Endothelial cell of umbilical vein (primary cell): ENCODE data around the gene APELA.

ENCODE experiments used
- FOS ChIP-seq: IDR thresholded peaks from 2 replicates; pipeline ENCODE4 v1.6.1; 2011; ENCODE audit warnings: mild to moderate bottlenecking, low read length, moderate library complexity, borderline replicate concordance; ENCODE audit not compliant: insufficient read depth
- POLR2A ChIP-seq: IDR thresholded peaks from 2 replicates; pipeline ENCODE4 v1.6.1; 2012; ENCODE audit warnings: low read depth, mild to moderate bottlenecking, control low read depth, low read length
- POLR2AphosphoS5 ChIP-seq: IDR thresholded peaks from 2 replicates; pipeline ENCODE4 v1.6.1; 2012; ENCODE audit warnings: low read depth, mild to moderate bottlenecking, control low read depth, low read length, moderate library complexity; ENCODE audit not compliant: insufficient read depth
- TF ChIP-seq, protein P1 (sequence below), 2 donors: IDR thresholded peaks; 1 replicate in 1 of 2; 2 replicates in 1 of 2; pipeline ENCODE4 v1.5.1; 2011; ENCODE audit warnings: low read length in 2 of 2, mild to moderate bottlenecking in 2 of 2, moderate library complexity in 2 of 2, control low read depth in 1 of 2, inconsistent platforms in 1 of 2, low read depth in 1 of 2; ENCODE audit not compliant: insufficient read depth in 1 of 2; ENCODE audit errors: extremely low read depth in 1 of 2

DNA sequence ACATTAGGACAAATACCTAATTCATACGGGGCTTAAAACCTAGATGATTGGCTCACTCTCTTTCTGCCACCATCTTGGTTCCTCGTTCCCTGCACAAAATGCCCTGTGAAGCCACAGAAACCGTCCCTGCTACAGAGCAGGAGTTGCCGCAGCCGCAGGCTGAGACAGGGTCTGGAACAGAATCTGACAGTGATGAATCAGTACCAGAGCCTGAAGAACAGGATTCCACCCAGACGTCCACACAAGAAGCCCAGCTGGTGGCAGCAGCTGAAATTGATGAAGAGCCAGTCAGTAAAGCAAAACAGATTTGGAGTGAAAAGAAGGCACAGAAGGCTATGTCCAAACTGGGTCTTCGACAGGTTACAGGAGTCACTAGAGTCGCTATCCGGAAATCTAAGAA lies 66.2 kb downstream of the APELA start:
- TF ChIP-seq POLR2A, result no peak
- TF ChIP-seq, protein P1, sequence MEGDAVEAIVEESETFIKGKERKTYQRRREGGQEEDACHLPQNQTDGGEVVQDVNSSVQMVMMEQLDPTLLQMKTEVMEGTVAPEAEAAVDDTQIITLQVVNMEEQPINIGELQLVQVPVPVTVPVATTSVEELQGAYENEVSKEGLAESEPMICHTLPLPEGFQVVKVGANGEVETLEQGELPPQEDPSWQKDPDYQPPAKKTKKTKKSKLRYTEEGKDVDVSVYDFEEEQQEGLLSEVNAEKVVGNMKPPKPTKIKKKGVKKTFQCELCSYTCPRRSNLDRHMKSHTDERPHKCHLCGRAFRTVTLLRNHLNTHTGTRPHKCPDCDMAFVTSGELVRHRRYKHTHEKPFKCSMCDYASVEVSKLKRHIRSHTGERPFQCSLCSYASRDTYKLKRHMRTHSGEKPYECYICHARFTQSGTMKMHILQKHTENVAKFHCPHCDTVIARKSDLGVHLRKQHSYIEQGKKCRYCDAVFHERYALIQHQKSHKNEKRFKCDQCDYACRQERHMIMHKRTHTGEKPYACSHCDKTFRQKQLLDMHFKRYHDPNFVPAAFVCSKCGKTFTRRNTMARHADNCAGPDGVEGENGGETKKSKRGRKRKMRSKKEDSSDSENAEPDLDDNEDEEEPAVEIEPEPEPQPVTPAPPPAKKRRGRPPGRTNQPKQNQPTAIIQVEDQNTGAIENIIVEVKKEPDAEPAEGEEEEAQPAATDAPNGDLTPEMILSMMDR (IDR thresholded peaks at IDR 0.05; ENCODE audit: extremely low read depth in 1 of 2, insufficient read depth in 1 of 2, low read depth in 1 of 2, low read length in 2 of 2), result no peak
- TF ChIP-seq FOS, result no peak
- no peak for TF ChIP-seq POLR2AphosphoS5
